RWPE2 (cell line): ENCODE data around the gene DARS2.

ENCODE experiments used
- ATAC-seq: fragments of 200-7000 bp; cut with Tn5 transposase; 3 replicates; pipeline ENCODE4 v1.9.1; 2021; ENCODE audit warnings: low read depth
- DNase-seq: peaks from one replicate; pipeline ENCODE4 v3.0.0-alpha.2; 2020; ENCODE audit warnings: low spot score
- H3K27ac ChIP-seq: fragments of 450-650 bp; 2 replicates; pipeline ENCODE4 v1.5.1; 2017; ENCODE audit warnings: mild to moderate bottlenecking; ENCODE audit not compliant: poor library complexity, severe bottlenecking
- H3K27me3 ChIP-seq: fragments of 250-450 bp; sonication (Bioruptor Pico); 2 replicates; pipeline ENCODE4 v1.5.1; 2021; ENCODE audit warnings: mild to moderate bottlenecking, moderate library complexity; ENCODE audit not compliant: insufficient read depth, poor library complexity, severe bottlenecking
- H3K36me3 ChIP-seq: fragments of 250-450 bp; sonication (Bioruptor Pico); 2 replicates; pipeline ENCODE4 v1.5.1; 2020; ENCODE audit warnings: low read depth, mild to moderate bottlenecking, moderate library complexity
- H3K4me1 ChIP-seq: fragments of 250-450 bp; sonication (Bioruptor Pico); 2 replicates; pipeline ENCODE4 v1.5.1; 2021; ENCODE audit warnings: mild to moderate bottlenecking, moderate library complexity; ENCODE audit not compliant: insufficient read depth, poor library complexity, severe bottlenecking
- H3K4me3 ChIP-seq: fragments of 250-450 bp; sonication (Bioruptor Pico); 2 replicates; pipeline ENCODE4 v1.5.1; 2021; ENCODE audit warnings: mild to moderate bottlenecking, moderate library complexity; ENCODE audit not compliant: severe bottlenecking
- H3K9me3 ChIP-seq: fragments of 250-450 bp; sonication (Bioruptor Pico); 2 replicates; pipeline ENCODE4 v1.5.1; 2021; ENCODE audit warnings: mild to moderate bottlenecking, moderate library complexity; ENCODE audit not compliant: severe bottlenecking
- CTCF ChIP-seq: fragments of 450-650 bp; IDR thresholded peaks from one replicate; pipeline ENCODE4 v1.5.1; 2017; ENCODE audit warnings: mild to moderate bottlenecking, moderate library complexity; ENCODE audit not compliant: poor library complexity, severe bottlenecking

The DARS2 gene

GRCh38 chr1:173867753-173868265 lies 43.3 kb downstream of the DARS2 start, which contains the start of gene GAS5:
GAS5 (minus strand) TSS chr1:173867989.
- H3K27me3 ChIP-seq, result no peaks in the 10 kb centered on the region
- peak within 1 kb of the TSS; percentile 91 for H3K27ac ChIP-seq
- TF ChIP-seq CTCF, result no peak
- H3K4me1 ChIP-seq, result peaks cover 18% of the 10 kb centered on the region
- peak; percentile 100 for DNase-seq
- H3K4me3 ChIP-seq, result peak within 1 kb of the TSS; percentile 92
- peak; percentile 78 for ATAC-seq
- H3K36me3 ChIP-seq, result peaks cover 62% of the 10 kb centered on the region
- no peaks in the 10 kb centered on the region for H3K9me3 ChIP-seq

GRCh38 chr1:173868266-173869020 lies 44.0 kb downstream of the DARS2 start, which contains the start of gene ZBTB37:
ZBTB37 (plus strand) TSS chr1:173868380; CDS start chr1:173870226, 1,846 bp downstream.
- H3K36me3 ChIP-seq, result peaks cover 60% of the 10 kb centered on the region
- peaks cover 18% of the 10 kb centered on the region for H3K4me1 ChIP-seq

GRCh38 chr1:173869021-173869359 lies 44.5 kb downstream of the DARS2 start:
- Histone ChIP-seq H3K36me3 (peaks cover 59% of the 10 kb centered on the region), H3K27ac (peak overlapping the region; percentile 91), H3K9me3 (no peaks in the 10 kb centered on the region), H3K4me3 (peak overlapping the region; percentile 92), H3K27me3 (no peaks in the 10 kb centered on the region), H3K4me1 (peaks cover 18% of the 10 kb centered on the region)
- ATAC-seq, result no peak
- TF ChIP-seq CTCF, result no peak
- DNase-seq, result no peak

More at GRCh38 chr1:173868266-173869020, 44.0 kb downstream of the DARS2 start, which contains the start of gene ZBTB37:
- H3K4me3 ChIP-seq, result peak within 1 kb of the TSS; percentile 92
- DNase-seq (peak; percentile 94), ATAC-seq (peak; percentile 68)
- peak; percentile 22 for TF ChIP-seq CTCF
- peak within 1 kb of the TSS; percentile 91 for H3K27ac ChIP-seq
- H3K9me3 ChIP-seq, result no peaks in the 10 kb centered on the region
- H3K27me3 ChIP-seq, result no peaks in the 10 kb centered on the region

- H3K9me3 ChIP-seq, result no peaks in the 10 kb centered on the region
- ATAC-seq, result no peak
- DNase-seq, result no peak
- H3K36me3 ChIP-seq, result peaks cover 48% of the 10 kb centered on the region
- no peak for TF ChIP-seq CTCF
- H3K27ac ChIP-seq, result no peak overlapping the region
- H3K4me1 ChIP-seq, result peaks cover 15% of the 10 kb centered on the region
- no peaks in the 10 kb centered on the region for H3K27me3 ChIP-seq
- no peak overlapping the region for H3K4me3 ChIP-seq
Measured at GRCh38 chr1:173870252-173871075, 46.0 kb downstream of the DARS2 start.
